Fibroblast of peridontal ligament (primary cell): ENCODE data around the gene PFN2.
"Not testable (repeated sequence)": the region's sequence is repeated elsewhere in the genome, so short reads cannot be mapped to it uniquely, and the experiment has no call there.

Source experiments
- DNase-seq: peaks from one replicate; pipeline ENCODE4 v3.0.0-alpha.2; 2010; ENCODE audit errors: extremely low read depth

The PFN2 gene

GRCh38 chr3:149968216-149968615 is 2.5 kb downstream of the PFN2 start:
- no peak for DNase-seq

- peak; percentile 85 for DNase-seq
Measured at GRCh38 chr3:149967086-149967685, 3.5 kb downstream of the PFN2 start.

- DNase-seq: peak; percentile 75
Measured at GRCh38 chr3:149965278-149965677, 5.4 kb downstream of the PFN2 start.

- peak; percentile 62 for DNase-seq
Measured at GRCh38 chr3:149964291-149964690, 6.4 kb downstream of the PFN2 start.

- no peak for DNase-seq
Measured at GRCh38 chr3:149963485-149963884, 7.2 kb downstream of the PFN2 start.

GRCh38 chr3:149959443-149959842 is 11.3 kb downstream of the PFN2 start:
- DNase-seq: no peak

- no peak for DNase-seq
Measured at GRCh38 chr3:149958171-149958796, 12.4 kb downstream of the PFN2 start.

- DNase-seq: no peak
Measured at GRCh38 chr3:149957361-149958125, 13.2 kb downstream of the PFN2 start.

GRCh38 chr3:149955449-149955848 is 15.2 kb downstream of the PFN2 start:
- no peak for DNase-seq

- DNase-seq: no peak
Measured at GRCh38 chr3:149954812-149955211, 15.9 kb downstream of the PFN2 start.

- DNase-seq: no peak
Measured at GRCh38 chr3:149949181-149949580, 21.5 kb downstream of the PFN2 start.

- DNase-seq: no peak
Measured at GRCh38 chr3:149947231-149947630, 23.5 kb downstream of the PFN2 start.

- not testable (repeated sequence) for DNase-seq
Measured at GRCh38 chr3:149943966-149944365, 26.7 kb downstream of the PFN2 start.

GRCh38 chr3:149942409-149942808 is 28.3 kb downstream of the PFN2 start:
- no peak for DNase-seq

- peak; percentile 46 for DNase-seq
Measured at GRCh38 chr3:149941946-149942345, 28.7 kb downstream of the PFN2 start.

- no peak for DNase-seq
Measured at GRCh38 chr3:149941186-149941585, 29.5 kb downstream of the PFN2 start.

- DNase-seq: peak; percentile 59
Measured at GRCh38 chr3:149938392-149939055, 32.2 kb downstream of the PFN2 start.

GRCh38 chr3:149936812-149937230 is 33.9 kb downstream of the PFN2 start:
- DNase-seq: peak; percentile 71

GRCh38 chr3:149934524-149934923 is 36.2 kb downstream of the PFN2 start:
- DNase-seq: peak; percentile 91

GRCh38 chr3:149933858-149934257 is 36.8 kb downstream of the PFN2 start:
- no peak for DNase-seq

- DNase-seq: no peak
Measured at GRCh38 chr3:149933008-149933407, 37.7 kb downstream of the PFN2 start.

- no peak for DNase-seq
Measured at GRCh38 chr3:149920119-149920518, 50.6 kb downstream of the PFN2 start.
